NK-92 (cell line): Measurements from ENCODE around the gene POLD1.
"Not testable (repeated sequence)": the region's sequence is repeated elsewhere in the genome, so short reads cannot be mapped to it uniquely, and the experiment has no call there.

Source experiments
- DNase-seq: peaks from one replicate; lab custom pipeline; 2025; ENCODE audit not compliant: unreplicated experiment; lab: John Stamatoyannopoulos, UW

The POLD1 gene

DNA sequence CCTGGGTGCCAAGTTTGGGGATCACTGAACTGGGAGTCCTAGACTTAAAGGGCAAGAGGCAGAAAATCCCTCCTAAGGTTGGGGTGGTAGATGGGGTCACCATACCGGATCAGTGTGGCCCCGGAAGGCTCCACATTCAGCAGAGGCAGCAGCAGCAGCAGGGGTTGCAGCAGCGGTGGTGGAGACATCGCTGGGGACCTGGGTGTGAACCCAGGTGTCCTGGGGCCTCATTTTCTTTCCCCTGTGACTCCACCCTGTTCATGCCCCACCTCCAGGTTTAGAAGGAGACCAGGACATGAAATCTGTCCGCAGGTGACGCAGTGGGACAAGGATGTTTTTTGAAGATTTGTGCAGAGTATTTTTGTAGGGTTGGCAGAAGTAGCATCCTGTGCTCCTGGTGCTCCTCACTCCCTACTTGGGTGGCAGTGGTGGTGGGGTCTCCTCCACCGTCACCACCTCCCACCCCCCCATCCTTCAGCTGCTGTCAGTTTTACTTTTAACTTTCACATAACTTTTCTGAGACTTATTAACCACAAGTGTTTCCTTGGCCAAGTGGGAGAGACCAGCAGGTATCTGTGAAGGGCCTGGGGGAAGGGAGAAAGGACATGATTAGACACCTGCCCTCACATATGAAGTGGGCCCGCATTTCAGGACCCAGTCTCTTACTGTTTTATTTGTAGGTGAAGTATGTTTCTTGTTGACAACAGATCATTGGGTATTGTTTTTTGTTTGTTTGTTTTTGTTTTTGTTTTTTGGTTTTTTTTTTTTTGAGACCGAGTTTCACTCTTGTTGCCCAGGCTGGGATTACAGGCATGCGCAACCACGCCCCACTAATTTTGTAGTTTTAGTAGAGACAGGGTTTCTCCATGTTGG lies 18.5 kb upstream of the POLD1 start, which contains the start of gene NAPSA:
Gene NAPSA (minus strand): TSS at position 206 of the 873 bp plus-strand sequence. CDS start 18 bp downstream, at position 188.
- DNase-seq, result no peak

DNA sequence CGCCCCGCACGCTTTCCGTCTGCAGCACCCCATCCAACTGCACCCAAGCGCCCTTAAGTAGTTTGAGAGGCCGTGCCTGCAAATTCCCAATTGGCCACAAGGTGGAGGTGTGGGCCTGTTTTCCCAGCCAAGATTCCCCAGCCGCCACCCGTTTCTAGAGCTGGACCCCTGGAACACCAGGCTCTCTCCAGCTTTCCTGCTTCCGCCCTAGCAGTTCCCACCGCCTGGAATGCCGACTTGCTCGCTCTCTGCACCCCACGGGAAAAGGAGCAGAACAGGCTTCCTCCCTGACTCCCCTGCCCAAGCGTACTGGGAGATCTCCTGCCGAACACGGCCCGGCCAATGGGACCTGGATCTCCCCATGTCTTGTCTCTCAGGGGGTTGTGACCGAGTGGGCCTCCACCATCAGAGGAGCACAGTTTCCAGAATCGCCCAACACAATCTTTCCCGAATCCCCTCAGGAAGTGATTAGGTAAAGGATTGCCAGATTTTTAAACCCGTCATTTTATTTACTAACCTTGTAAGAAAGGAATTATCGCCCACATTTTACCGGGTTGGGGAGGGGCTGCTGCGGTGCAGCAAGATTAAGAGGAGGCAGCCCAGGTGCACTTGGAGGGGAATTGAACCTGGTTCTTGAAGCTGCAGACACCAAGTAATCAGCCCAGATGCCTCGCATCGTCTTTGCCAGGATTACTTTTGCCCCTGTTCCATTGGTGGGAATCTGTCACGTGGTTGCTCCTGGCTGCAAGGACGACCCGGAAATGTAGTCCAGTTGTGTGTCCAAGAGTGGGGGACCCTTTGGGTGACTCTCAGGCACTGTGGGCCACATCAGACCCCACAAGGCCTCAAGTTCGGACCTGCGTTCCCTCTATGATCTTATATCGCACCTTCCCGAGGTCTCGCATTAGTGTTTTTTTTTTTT lies 15.2 kb upstream of the POLD1 start:
- DNase-seq, result no peak

DNA sequence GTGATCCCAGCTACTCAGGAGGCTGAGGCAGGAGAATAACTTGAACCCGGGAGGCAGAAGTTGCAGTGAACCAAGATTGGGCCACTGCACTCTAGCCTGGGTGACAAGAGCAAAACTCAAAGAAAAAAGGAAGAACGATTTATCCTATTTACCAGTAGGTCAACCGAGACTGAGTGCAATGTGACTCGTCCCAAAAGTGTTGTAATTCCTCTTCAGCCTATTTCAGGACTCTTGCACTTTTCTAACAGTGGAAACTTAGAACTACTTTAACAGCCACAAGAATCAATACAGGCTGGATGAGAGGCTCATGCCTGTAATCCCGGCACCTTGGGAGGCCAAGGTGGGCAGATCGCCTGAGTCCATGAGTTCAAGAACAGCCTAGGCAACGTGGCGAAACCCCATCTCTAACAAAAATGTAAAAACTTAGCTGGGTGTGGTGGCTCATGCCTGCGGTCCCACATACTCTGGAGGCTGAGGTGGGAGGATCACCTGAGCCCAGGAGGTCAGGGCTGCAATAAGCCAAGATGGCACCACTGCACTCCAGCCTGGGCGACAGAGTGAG lies 12.2 kb upstream of the POLD1 start:
- no peak for DNase-seq

GRCh38 chr19:50376166-50377050 lies 7.7 kb upstream of the POLD1 start, which contains the start of gene NR1H2:
TSS of gene NR1H2 (plus strand) at chr19:50376457. CDS start at chr19:50377606, 1,149 bp downstream.
- DNase-seq, result peak; percentile 77

GRCh38 chr19:50377051-50377461 lies 7.1 kb upstream of the POLD1 start:
- no peak for DNase-seq

- no peak for DNase-seq
Observed at GRCh38 chr19:50377517-50377916, 6.6 kb upstream of the POLD1 start.

DNA sequence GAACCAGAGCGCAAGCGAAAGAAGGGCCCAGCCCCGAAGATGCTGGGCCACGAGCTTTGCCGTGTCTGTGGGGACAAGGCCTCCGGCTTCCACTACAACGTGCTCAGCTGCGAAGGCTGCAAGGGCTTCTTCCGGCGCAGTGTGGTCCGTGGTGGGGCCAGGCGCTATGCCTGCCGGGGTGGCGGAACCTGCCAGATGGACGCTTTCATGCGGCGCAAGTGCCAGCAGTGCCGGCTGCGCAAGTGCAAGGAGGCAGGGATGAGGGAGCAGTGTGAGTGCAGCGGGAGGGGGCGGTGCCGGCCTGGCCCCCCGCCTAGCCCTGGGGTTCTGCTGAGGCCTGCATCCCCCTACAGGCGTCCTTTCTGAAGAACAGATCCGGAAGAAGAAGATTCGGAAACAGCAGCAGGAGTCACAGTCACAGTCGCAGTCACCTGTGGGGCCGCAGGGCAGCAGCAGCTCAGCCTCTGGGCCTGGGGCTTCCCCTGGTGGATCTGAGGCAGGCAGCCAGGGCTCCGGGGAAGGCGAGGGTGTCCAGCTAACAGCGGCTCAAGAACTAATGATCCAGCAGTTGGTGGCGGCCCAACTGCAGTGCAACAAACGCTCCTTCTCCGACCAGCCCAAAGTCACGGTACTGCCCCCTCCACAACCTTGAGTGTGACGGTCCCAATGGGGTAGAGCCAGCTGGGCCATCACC lies 5.8 kb upstream of the POLD1 start:
- no peak for DNase-seq

DNA sequence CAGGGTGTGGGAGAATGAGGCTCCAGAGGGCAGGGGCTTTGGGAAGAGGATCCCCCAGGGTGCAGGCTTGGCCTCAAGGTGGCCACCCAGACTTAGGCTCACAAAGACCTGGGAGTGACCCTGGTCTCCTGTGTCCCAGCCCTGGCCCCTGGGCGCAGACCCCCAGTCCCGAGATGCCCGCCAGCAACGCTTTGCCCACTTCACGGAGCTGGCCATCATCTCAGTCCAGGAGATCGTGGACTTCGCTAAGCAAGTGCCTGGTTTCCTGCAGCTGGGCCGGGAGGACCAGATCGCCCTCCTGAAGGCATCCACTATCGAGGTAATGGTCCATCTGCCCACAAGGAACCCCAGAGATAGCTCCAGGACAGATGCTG lies 5.3 kb upstream of the POLD1 start:
- no peak for DNase-seq

- no peak for DNase-seq
Observed at GRCh38 chr19:50379602-50380001, 4.5 kb upstream of the POLD1 start.

GRCh38 chr19:50380137-50380536 lies 4.0 kb upstream of the POLD1 start:
- no peak for DNase-seq

DNA sequence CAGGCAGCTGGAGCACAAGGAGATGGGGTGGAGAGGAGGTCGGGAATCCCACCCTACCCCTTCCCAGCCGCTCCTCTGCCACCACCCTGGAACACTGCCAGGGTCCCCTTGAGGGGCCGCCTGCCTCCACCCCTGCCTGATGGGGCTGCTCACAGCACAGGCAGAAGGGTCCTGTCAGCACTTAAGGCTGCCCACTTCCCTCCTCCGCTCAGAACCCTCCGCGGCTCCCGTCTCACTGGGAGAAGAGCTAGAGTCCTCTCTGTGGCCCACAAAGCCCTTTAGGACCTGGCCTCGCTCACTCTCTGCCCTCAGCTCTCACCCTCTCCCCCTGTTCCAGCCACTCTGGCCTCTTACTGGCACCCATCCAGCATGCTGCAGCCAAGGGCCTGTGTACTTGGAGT lies 3.4 kb upstream of the POLD1 start:
- no peak for DNase-seq

DNA sequence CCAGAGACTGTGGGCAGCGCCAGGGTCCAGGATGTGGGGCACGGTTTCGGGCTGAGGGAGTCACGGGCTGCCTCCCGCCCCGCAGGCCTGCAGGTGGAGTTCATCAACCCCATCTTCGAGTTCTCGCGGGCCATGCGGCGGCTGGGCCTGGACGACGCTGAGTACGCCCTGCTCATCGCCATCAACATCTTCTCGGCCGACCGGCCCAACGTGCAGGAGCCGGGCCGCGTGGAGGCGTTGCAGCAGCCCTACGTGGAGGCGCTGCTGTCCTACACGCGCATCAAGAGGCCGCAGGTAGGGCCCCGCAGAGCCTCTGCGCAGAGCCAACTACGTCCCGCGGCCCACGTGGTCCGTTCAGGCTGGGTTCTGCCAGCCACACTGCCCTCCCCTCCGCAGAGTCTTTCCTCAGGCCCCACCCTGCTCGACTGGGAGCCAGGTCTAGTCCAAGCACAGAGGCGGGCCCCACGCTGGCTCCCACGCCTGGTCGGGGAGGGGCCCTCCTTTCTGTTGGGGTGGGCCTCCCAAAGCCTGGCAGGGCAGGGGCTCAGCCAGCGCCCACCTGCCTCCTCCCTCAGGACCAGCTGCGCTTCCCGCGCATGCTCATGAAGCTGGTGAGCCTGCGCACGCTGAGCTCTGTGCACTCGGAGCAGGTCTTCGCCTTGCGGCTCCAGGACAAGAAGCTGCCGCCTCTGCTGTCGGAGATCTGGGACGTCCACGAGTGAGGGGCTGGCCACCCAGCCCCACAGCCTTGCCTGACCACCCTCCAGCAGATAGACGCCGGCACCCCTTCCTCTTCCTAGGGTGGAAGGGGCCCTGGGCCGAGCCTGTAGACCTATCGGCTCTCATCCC lies 2.0 kb upstream of the POLD1 start:
- no peak for DNase-seq

DNA sequence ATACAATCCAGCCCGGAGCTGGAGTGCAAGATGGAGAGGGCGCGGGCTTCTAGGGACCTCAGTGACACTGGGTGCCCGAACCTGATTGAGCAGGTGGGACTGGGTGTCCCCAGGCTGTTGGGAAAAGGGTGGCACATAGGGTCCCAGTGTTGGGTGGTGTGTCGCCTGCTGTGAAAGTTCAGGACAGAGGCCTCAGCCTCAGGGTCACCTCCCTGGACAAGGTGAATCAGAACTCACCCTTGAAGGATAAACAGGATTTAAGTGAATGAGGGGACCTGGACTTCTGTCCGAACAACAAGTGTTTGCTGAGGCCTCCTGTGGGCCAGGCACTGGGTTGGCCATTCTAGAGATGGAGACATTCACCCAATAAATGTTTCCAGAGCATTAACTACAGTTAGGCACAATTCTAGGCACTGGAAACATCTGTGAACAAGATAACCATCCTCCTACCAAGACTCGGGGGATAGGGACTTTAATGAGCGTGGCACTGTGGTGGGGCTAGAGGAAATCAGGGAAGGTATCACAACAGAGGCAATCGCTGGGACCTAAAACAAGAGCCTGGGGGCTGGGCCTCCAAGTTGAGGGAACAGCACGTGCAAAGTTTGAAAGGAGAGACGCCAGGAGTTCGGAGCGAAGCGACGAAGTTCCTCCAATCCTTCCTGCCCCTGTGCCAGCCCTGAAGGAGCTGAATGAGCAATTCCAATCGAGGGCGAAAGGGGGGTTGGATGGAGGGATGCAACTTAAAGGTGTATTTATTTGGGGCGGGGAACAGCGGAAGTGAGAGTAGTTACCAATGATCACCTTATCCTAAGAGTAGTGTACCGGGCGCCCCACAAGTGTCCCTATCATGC lies 921 bp upstream of the POLD1 start:
- DNase-seq, result no peak

DNA sequence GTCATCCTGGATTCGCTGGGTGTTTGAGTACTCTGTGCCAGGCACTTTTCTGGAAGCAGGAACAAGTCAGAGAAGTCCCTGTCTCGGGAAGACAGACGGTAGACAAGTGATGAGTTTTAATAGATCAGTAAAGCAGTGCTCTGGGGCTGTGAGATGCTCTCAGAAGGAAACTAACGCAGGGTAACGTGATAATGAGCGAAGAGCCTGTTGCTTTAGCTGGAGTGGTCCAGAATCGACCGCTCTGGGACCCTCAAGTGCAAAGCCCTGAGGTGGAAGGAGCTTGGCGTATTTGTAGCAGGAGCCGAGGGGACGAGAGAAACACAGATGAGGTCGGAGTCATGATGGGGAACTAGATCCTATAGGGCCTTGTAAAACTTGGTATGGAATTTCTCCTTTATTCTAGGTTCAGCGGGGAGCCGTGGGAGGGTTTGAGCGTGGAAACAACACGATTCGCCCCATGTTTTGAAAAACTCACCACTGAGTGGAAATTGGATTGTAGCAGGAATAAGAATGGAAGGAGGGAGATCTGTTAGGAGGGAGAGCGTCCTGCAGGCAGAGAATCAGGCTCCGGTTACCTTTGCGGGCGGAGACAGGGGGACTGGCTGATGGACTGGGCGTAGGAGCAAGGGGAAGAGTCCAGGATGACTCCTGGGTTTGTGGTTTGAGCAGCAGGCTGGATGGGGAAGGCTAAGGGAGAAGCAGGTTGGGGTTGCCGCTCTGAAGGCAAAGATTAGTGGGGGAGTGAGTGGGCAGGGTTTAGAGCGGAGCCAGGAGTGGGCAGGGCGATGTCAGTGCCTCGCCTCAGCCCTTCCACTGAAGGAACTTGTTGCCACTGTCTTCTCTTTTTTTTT lies 763 bp downstream of the POLD1 start:
- DNase-seq, result no peak

DNA sequence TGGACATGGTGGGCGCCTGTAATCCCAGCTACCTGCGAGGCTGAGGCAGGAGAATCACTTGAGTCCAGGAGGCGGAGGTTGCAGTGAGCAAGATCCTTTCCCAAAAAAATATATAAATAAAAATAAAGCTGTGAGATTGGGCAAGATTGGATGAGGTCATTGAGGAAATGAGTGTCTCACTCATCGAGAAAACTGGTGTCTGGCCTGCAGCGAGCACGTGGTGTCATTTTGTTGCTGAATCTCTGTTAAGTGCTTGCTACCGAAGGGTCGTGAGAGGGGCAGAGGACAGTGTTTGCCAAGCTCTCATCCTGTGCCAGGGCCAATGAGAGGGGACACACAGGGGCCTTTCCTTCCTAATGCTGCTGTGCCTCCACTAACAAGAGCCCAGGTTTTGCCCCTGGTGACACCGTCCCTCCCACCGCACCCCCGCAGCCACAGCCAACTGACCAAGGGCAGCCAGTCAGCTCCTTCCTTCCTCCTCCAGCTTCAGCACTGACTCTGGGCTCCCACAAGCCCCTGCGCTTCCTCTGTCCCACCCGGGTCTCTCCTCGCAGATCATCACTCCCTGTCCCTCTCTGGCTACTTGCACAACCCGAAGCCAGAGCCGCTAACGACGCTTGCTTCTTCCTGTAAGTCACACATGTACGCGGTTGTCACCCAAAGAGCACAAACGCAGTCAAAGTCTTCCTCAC lies 3.2 kb downstream of the POLD1 start:
- no peak for DNase-seq

GRCh38 chr19:50387868-50388245 lies 3.7 kb downstream of the POLD1 start:
- DNase-seq, result no peak

- DNase-seq, result not testable (repeated sequence)
Observed at GRCh38 chr19:50390295-50390694, 6.1 kb downstream of the POLD1 start.
